Mesendoderm (in vitro differentiated cells): ENCODE measurements around the gene SSUH2.

ENCODE experiments used
- DNase-seq: peaks from one replicate; pipeline ENCODE4 v3.0.0; 2013
- H2AK5ac ChIP-seq: 2 replicates; pipeline ENCODE4 v1.6.1; 2013; ENCODE audit warnings: low read length, inconsistent platforms
- H2BK120ac ChIP-seq: 2 replicates; pipeline ENCODE4 v1.6.1; 2013; ENCODE audit warnings: low read depth, mild to moderate bottlenecking, low read length, moderate library complexity, mixed read lengths
- H2BK15ac ChIP-seq: replicated peaks from 2 replicates; pipeline ENCODE4 v1.6.1; 2013; ENCODE audit warnings: low read depth, mild to moderate bottlenecking, moderate library complexity
- H2BK5ac ChIP-seq: 2 replicates; pipeline ENCODE4 v1.6.1; 2013; ENCODE audit warnings: low read length, inconsistent platforms
- H3K18ac ChIP-seq: 2 replicates; pipeline ENCODE4 v1.6.1; 2013; ENCODE audit warnings: mild to moderate bottlenecking, low read length, mixed read lengths
- H3K23ac ChIP-seq: one replicate; pipeline ENCODE4 v1.6.1; 2013; ENCODE audit warnings: low read length
- H3K27ac ChIP-seq: 2 replicates; pipeline ENCODE4 v1.5.1; 2013; ENCODE audit warnings: low read depth, mild to moderate bottlenecking, inconsistent platforms, low read length, moderate library complexity
- H3K27me3 ChIP-seq: 2 replicates; pipeline ENCODE4 v1.6.1; 2013; ENCODE audit warnings: low read length, control low read depth, mild to moderate bottlenecking, inconsistent platforms; ENCODE audit not compliant: insufficient read depth, poor library complexity
- H3K36me3 ChIP-seq: 2 replicates; pipeline ENCODE4 v1.6.1; 2013; ENCODE audit warnings: low read length, inconsistent platforms; ENCODE audit not compliant: control insufficient read depth, insufficient read depth
- H3K4ac ChIP-seq: one replicate; pipeline ENCODE4 v1.6.1; 2013; ENCODE audit warnings: low read depth, mild to moderate bottlenecking, low read length, moderate library complexity
- H3K4me1 ChIP-seq: 2 replicates; pipeline ENCODE4 v1.6.1; 2013; ENCODE audit warnings: low read depth, low read length, inconsistent platforms; ENCODE audit not compliant: control insufficient read depth
- H3K4me2 ChIP-seq: 2 replicates; pipeline ENCODE4 v1.6.1; 2013; ENCODE audit warnings: low read length
- H3K4me3 ChIP-seq: 2 replicates; pipeline ENCODE4 v1.5.1; 2013; ENCODE audit warnings: mild to moderate bottlenecking, low read length
- H3K56ac ChIP-seq: one replicate; pipeline ENCODE4 v1.6.1; 2013; ENCODE audit warnings: low read length
- H3K79me1 ChIP-seq: 2 replicates; pipeline ENCODE4 v1.6.1; 2013; ENCODE audit warnings: low read length, inconsistent platforms
- H3K79me2 ChIP-seq: 2 replicates; pipeline ENCODE4 v1.6.1; 2013; ENCODE audit warnings: mild to moderate bottlenecking, low read length; ENCODE audit not compliant: control insufficient read depth, insufficient read depth
- H3K9ac ChIP-seq: 2 replicates; pipeline ENCODE4 v1.6.1; 2013; ENCODE audit warnings: low read length, inconsistent platforms
- H4K5ac ChIP-seq: one replicate; pipeline ENCODE4 v1.6.1; 2013; ENCODE audit warnings: low read length
- H4K8ac ChIP-seq: one replicate; pipeline ENCODE4 v1.6.1; 2013; ENCODE audit warnings: low read depth, mild to moderate bottlenecking, control low read depth, low read length, moderate library complexity
- WGBS: extraction: QIAGEN DNeasy Blood & Tissue Kit; methylation state at CpG from one replicate; pipeline ENCODE4 v1.1.7; 2013; ENCODE audit warnings: low lambda C conversion rate, missing lambda C conversion rate; ENCODE audit not compliant: insufficient coverage; ENCODE audit errors: extremely low coverage; 5-methylcytosine and 5-hydroxymethylcytosine counted together

The SSUH2 gene

GRCh38 chr3:8621872-8622271 lies 22.7 kb downstream of the SSUH2 start:
- no peak for DNase-seq
- H2BK120ac ChIP-seq: no peak overlapping the region
- H3K23ac ChIP-seq: no peak overlapping the region
- H3K36me3 ChIP-seq: no peaks in the 10 kb centered on the region
- no peak overlapping the region for H3K27ac ChIP-seq
- no peaks in the 10 kb centered on the region for H3K79me1 ChIP-seq
- no peak overlapping the region for H3K9ac ChIP-seq
- H3K4me1 ChIP-seq: peaks cover 5% of the 10 kb centered on the region
- H3K4ac ChIP-seq: no peak overlapping the region
- no peak overlapping the region for H4K5ac ChIP-seq
- WGBS: no CpG with 5 or more reads among the region's 4 CpGs
- H3K18ac ChIP-seq: no peak overlapping the region
- no peak overlapping the region for H4K8ac ChIP-seq
- H3K4me3 ChIP-seq: no peak overlapping the region
- H2BK15ac ChIP-seq: no peak overlapping the region
- no peaks in the 10 kb centered on the region for H3K79me2 ChIP-seq
- no peak overlapping the region for H3K4me2 ChIP-seq
- H2AK5ac ChIP-seq: no peak overlapping the region
- H3K27me3 ChIP-seq: no peaks in the 10 kb centered on the region
- H2BK5ac ChIP-seq: no peak overlapping the region
- H3K56ac ChIP-seq: no peak overlapping the region

GRCh38 chr3:8621141-8621540 lies 23.5 kb downstream of the SSUH2 start:
- H3K4me2 ChIP-seq: no peak overlapping the region
- no peak overlapping the region for H2BK5ac ChIP-seq
- no peak overlapping the region for H3K4me3 ChIP-seq
- H2BK120ac ChIP-seq: no peak overlapping the region
- H3K36me3 ChIP-seq: no peaks in the 10 kb centered on the region
- H3K4me1 ChIP-seq: peaks cover 5% of the 10 kb centered on the region
- no CpG with 5 or more reads among the region's 3 CpGs for WGBS
- no peak overlapping the region for H4K5ac ChIP-seq
- H2AK5ac ChIP-seq: no peak overlapping the region
- H3K56ac ChIP-seq: no peak overlapping the region
- no peak for DNase-seq
- no peak overlapping the region for H3K27ac ChIP-seq
- no peak overlapping the region for H3K18ac ChIP-seq
- H3K27me3 ChIP-seq: no peaks in the 10 kb centered on the region
- no peak overlapping the region for H2BK15ac ChIP-seq
- no peak overlapping the region for H3K23ac ChIP-seq
- H3K9ac ChIP-seq: no peak overlapping the region
- no peak overlapping the region for H3K4ac ChIP-seq
- no peaks in the 10 kb centered on the region for H3K79me2 ChIP-seq
- no peak overlapping the region for H4K8ac ChIP-seq
- H3K79me1 ChIP-seq: no peaks in the 10 kb centered on the region

- no CpG with 5 or more reads among the region's 7 CpGs for WGBS
- no peak overlapping the region for H3K4me2 ChIP-seq
- H4K5ac ChIP-seq: no peak overlapping the region
- H2BK5ac ChIP-seq: no peak overlapping the region
- H3K4ac ChIP-seq: no peak overlapping the region
- no peak overlapping the region for H3K23ac ChIP-seq
- no peaks in the 10 kb centered on the region for H3K79me2 ChIP-seq
- H3K36me3 ChIP-seq: no peaks in the 10 kb centered on the region
- no peak overlapping the region for H3K4me3 ChIP-seq
- DNase-seq: no peak
- no peak overlapping the region for H2BK15ac ChIP-seq
- H3K9ac ChIP-seq: no peak overlapping the region
- H3K27me3 ChIP-seq: no peaks in the 10 kb centered on the region
- H2BK120ac ChIP-seq: no peak overlapping the region
- no peak overlapping the region for H3K27ac ChIP-seq
- H3K4me1 ChIP-seq: peaks cover 5% of the 10 kb centered on the region
- no peak overlapping the region for H2AK5ac ChIP-seq
- no peak overlapping the region for H3K56ac ChIP-seq
- no peaks in the 10 kb centered on the region for H3K79me1 ChIP-seq
- no peak overlapping the region for H4K8ac ChIP-seq
- no peak overlapping the region for H3K18ac ChIP-seq
These were observed 25.1 kb downstream of the SSUH2 start for GRCh38 chr3:8619548-8619947.

- Histone ChIP-seq H3K9ac (no peak overlapping the region), H3K79me1 (no peaks in the 10 kb centered on the region), H2BK15ac (no peak overlapping the region), H2BK120ac (no peak overlapping the region), H3K56ac (no peak overlapping the region), H3K4me1 (peaks cover 5% of the 10 kb centered on the region), H2BK5ac (no peak overlapping the region), H3K27me3 (no peaks in the 10 kb centered on the region), H3K27ac (no peak overlapping the region), H3K36me3 (no peaks in the 10 kb centered on the region), H3K4ac (no peak overlapping the region), H3K79me2 (no peaks in the 10 kb centered on the region), H3K4me2 (no peak overlapping the region), H3K23ac (no peak overlapping the region), H2AK5ac (no peak overlapping the region), H3K4me3 (no peak overlapping the region), H4K8ac (no peak overlapping the region), H3K18ac (no peak overlapping the region), H4K5ac (no peak overlapping the region)
- DNase-seq: no peak
- no CpG with 5 or more reads among the region's 4 CpGs for WGBS
These were observed 25.6 kb downstream of the SSUH2 start for GRCh38 chr3:8618950-8619349.

GRCh38 chr3:8617921-8618320 lies 26.7 kb downstream of the SSUH2 start:
- WGBS: no CpG with 5 or more reads among the region's 5 CpGs
- H3K79me2 ChIP-seq: no peaks in the 10 kb centered on the region

GRCh38 chr3:8610951-8611350 lies 33.6 kb downstream of the SSUH2 start:
- no peak overlapping the region for H3K56ac ChIP-seq
- no peak overlapping the region for H3K23ac ChIP-seq
- H3K79me2 ChIP-seq: no peaks in the 10 kb centered on the region
- no peak overlapping the region for H2BK5ac ChIP-seq
- no peak overlapping the region for H3K4ac ChIP-seq
- no peak overlapping the region for H3K27ac ChIP-seq
- no peak overlapping the region for H2BK120ac ChIP-seq
- no peaks in the 10 kb centered on the region for H3K79me1 ChIP-seq
- no peaks in the 10 kb centered on the region for H3K27me3 ChIP-seq
- H3K18ac ChIP-seq: no peak overlapping the region
- H3K4me3 ChIP-seq: no peak overlapping the region
- no peak overlapping the region for H4K8ac ChIP-seq
- no peak overlapping the region for H3K9ac ChIP-seq
- no peaks in the 10 kb centered on the region for H3K36me3 ChIP-seq
- H2BK15ac ChIP-seq: no peak overlapping the region
- no peak overlapping the region for H4K5ac ChIP-seq
- H3K4me2 ChIP-seq: no peak overlapping the region
- H3K4me1 ChIP-seq: no peaks in the 10 kb centered on the region
- no peak for DNase-seq
- WGBS: no CpG with 5 or more reads among the region's 8 CpGs
- H2AK5ac ChIP-seq: no peak overlapping the region

More at GRCh38 chr3:8617921-8618320, 26.7 kb downstream of the SSUH2 start:
- Histone ChIP-seq H3K4ac (no peak overlapping the region), H3K18ac (no peak overlapping the region), H3K56ac (no peak overlapping the region), H3K27me3 (no peaks in the 10 kb centered on the region), H2AK5ac (no peak overlapping the region), H3K4me1 (peaks cover 3% of the 10 kb centered on the region), H2BK5ac (no peak overlapping the region), H2BK15ac (no peak overlapping the region), H3K9ac (no peak overlapping the region), H3K79me1 (no peaks in the 10 kb centered on the region), H4K5ac (no peak overlapping the region), H3K4me3 (no peak overlapping the region), H3K36me3 (no peaks in the 10 kb centered on the region), H3K27ac (no peak overlapping the region), H3K23ac (no peak overlapping the region), H3K4me2 (no peak overlapping the region), H4K8ac (no peak overlapping the region), H2BK120ac (no peak overlapping the region)
- DNase-seq: no peak
